ENCODE measurements around the gene THRAP3.

THRAP3 gene

GRCh38 chr1:36303650-36304360 is 79.6 kb downstream of the THRAP3 start:
- no peak for DNase-seq

GRCh38 chr1:36304521-36304920 is 80.3 kb downstream of the THRAP3 start:
- DNase-seq, result no peak

DNA sequence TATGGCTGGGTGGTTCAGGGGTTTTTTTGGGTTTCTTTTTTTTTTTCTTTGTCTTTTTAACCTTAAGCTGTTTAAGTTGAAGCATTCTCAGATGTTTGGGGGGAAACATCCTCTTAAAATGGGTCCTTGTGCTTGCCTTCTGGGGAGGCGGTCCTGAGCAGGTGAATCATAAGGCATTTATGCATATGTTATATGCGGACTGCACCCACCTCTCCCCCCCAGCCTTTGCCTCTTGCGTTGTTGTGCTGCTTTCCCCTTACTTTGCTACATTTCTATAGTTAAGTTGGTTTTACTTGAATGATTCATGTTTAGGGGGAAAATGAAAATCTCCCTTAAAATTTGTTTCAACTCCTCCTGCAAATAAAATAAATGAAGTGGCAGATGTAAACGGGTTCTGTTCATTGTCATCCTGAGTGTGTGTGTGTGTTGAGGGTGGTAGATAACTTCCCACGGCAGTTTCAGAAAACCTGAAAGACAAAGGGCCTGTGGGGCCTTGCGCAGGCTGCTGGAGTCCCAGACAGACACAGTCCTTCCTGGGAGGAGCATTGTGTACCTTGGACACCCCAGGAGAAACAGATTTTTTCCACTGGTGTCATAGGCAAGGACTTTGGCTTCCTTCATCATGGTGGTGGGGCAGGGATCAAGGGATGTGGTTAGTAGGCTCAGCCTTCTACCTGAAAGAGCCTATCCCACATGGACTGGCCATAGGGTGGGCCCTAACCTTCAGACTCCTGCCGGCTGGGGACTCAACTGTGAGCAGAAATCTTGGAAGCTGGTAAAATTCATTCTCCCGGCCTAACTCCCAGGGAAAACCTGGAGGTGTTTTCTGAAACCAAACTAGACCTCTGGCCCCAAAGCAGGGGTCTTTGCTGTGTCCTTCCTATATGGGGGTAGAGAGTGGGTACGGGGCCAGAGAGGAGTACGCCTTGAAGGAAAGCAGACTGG is 81.0 kb downstream of the THRAP3 start:
- no peak for DNase-seq

DNA sequence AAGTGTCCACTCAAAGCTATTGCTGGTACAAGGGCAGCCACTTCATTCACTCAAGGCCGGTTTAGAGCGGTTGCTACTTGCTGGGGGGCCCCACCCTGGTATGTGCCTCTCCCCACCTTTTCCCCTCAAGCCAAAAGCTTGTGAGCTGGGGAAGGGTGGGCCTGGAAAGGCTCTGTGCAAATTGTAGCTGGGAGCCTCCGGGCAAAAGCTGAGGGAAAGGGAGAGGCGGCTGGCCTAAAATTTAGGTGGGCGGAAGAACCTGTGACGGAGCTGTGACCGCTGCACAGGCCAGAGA is 81.6 kb downstream of the THRAP3 start:
- DNase-seq, result no peak

DNA sequence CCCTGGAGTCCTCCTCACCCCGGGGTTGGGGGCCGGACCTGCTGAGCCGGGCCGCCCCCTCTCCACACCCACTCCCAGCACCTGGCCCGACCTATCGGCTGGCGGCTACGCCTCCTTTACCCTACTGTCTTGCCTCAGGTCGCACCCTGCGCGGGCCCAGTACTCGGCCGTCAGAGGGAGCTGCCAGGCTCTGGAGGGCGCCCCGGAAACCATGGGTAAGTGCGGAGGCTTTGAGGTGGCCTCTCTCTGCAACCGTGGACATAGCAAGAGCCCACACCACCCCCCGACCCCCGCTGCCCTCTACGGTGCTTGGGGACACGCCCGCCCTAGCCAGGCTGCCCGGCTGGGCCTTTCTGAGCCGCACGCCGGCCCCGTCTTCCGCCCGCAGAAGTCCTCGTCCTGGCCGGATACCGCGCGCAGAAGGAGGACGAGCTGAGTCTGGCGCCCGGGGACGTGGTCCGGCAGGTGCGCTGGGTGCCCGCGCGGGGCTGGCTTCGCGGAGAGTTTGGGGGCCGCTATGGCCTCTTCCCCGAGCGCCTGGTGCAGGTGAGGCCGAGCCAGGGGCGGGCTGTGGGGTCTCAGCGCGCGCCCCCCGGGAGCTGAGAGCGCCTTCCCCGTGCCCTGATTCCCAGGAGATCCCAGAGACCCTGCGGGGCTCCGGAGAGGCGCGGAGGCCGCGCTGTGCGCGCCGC is 82.1 kb downstream of the THRAP3 start, which contains the start of gene SH3D21:
Gene SH3D21 (plus strand): TSS at position 159 of the 692 bp plus-strand sequence. CDS start 53 bp downstream, at position 212.
- DNase-seq, result peak in 4 of 5 donors; percentile 32 to 62 (median 43)

- peak; percentile 83 to 92 (median 90) for DNase-seq
These were observed 82.7 kb downstream of the THRAP3 start for GRCh38 chr1:36306902-36307456.

DNA sequence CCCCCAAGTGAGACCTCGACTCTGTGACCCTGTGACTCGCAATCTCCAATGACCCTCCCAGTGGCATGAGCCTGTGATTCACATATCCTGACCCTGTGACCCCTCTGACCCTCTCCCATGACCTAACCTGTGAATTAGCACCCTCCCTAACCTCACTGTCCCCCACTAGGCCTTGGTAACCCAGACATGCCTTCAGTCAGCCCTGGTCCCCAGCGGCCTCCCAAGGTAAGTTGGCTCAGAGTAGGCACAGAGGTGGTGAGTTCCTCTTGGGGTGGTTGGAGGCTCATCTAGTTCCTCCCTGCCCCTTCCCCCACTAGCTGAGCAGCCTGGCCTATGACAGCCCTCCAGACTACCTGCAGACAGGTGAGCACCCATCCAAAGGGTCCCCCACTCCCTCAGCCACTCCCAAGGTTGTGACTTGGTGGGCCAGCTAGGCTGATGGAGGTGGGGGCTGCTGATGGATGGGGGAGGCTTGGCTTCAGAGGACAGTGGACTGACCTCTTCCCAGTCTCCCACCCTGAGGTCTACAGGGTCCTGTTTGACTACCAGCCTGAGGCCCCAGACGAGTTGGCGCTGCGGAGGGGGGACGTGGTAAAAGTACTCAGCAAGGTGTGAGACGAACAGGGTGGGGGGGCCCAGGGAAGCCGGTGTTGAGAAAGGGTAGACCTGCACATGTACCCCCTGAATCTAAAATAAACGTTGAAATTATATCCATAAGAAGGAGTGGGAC is 83.5 kb downstream of the THRAP3 start:
- no peak for DNase-seq

DNA sequence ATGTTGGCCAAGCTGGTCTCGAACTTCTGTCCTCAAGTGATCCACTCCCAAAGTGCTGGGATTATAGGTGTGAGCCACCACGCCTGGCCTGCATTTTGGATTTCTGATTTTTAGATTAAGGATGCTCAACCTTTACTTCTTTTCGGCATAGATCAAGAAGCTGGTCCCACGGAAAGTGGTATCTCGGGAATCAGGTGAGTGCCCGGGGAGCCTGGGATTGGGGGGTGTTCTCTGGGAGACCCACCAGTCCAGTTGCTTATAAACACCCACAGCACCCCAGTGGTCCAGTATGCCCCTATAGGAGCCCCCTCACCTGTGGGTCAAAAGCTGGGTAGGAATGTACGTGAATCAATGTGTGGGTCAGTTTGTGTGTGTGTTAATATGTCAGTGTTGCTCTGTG is 85.2 kb downstream of the THRAP3 start:
- no peak for DNase-seq

DNA sequence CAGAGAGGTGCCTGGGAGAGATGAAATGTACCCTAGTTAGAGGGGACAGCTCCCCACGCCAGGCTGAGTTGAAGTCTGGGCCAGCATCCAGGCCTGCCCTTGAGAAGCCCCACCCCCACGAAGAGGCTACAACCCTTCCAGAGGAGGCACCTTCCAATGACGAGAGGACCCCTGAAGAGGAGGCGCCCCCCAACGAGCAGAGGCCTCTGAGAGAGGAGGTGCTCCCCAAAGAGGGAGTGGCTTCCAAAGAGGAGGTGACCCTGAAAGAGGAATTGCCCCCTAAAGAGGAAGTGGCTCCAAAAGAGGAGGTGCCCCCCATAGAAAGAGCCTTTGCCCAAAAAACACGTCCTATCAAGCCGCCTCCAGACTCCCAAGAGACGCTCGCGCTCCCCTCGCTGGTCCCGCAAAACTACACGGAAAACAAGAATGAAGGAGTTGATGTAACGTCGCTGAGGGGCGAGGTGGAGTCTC is 96.1 kb downstream of the THRAP3 start:
- no peak for DNase-seq

GRCh38 chr1:36320767-36321118 is 96.5 kb downstream of the THRAP3 start:
- DNase-seq, result no peak

DNA sequence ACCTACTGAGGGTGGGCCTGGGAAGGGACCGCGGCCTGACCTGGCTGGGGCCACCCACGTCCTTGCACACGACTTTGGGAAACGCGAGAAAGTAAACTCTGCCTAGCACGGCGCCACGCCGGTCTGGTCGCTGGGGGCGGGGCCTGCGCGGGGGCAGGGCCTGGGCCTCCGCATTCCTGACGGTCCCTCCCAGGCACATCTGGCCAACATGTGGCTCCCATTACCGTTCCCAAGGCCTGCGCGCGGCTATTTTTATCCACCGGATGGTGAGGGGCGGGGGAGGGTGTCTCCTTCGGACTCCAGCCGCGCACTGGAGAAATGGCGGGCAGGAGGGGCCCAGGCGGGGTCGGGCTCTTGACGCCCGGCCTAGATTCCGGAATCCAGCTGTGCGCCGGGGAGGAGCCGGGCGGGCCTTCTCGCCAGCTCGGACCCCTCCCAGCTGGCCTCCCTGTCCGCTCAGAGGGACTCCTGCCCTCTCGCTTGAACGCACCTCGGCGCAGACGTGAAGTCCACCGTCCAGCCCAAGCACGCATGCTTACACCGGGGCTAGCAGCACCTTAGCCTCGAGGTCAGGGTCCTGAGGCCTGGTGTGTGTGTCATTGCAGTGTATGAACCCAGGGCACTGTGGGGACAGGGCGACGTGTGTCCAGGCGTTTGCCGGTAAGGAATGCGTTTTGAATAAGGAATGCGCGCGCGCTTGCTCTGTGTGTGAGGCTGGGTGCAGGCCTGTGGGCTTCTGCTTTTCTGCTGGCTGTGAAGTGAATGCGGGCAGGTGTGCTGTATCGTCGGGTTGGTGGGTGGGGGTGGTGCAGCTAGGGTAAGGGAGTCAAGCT is 97.1 kb downstream of the THRAP3 start:
- DNase-seq, result peak in 1 of 5 donors; percentile 36

GRCh38 chr1:36322041-36322785 is 98.0 kb downstream of the THRAP3 start:
- no peak for DNase-seq

DNA sequence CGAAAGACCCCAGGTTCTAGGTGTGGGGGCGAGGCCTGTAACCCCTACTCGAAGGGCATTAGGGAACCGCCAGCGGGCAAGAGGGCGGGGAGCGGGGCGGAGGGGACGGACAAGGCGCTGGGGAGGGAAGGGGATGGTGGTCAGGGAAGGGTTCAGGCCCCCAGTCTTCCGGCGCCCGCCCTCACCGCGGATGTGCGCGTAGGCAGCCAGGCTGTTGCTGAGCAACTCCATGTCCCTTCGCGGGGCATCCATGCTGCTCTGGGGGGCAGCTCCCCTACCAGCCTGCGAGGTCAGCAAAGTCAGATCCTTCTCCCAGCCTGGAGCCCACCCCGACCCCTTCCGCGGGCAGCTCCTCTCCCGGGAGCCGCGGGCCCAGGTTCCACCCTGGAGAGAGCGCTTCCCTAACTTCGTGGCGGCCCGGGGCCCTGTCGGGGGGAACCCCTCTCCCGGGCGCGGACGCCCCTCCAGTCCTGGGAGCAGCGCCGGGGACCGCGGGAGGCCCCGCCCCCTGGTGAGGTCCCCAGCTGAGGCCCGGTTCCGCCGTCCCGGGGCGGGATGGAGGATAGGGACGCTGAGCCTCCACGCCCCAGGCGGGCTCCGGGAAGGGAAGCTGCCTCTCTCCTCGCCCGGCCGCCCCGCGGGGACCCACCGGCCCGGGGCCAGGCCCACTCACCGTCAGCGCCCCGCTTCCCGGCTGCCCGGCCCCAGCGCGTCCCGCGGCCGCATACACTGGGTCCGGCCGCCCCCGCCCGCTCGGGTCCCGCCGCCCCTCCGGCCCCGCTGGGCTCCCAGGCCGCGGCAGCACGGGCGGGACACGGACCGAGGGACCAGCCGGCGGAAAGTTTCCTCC is 98.8 kb downstream of the THRAP3 start:
- peak in 2 of 5 donors; percentile 41 to 43 for DNase-seq

DNA sequence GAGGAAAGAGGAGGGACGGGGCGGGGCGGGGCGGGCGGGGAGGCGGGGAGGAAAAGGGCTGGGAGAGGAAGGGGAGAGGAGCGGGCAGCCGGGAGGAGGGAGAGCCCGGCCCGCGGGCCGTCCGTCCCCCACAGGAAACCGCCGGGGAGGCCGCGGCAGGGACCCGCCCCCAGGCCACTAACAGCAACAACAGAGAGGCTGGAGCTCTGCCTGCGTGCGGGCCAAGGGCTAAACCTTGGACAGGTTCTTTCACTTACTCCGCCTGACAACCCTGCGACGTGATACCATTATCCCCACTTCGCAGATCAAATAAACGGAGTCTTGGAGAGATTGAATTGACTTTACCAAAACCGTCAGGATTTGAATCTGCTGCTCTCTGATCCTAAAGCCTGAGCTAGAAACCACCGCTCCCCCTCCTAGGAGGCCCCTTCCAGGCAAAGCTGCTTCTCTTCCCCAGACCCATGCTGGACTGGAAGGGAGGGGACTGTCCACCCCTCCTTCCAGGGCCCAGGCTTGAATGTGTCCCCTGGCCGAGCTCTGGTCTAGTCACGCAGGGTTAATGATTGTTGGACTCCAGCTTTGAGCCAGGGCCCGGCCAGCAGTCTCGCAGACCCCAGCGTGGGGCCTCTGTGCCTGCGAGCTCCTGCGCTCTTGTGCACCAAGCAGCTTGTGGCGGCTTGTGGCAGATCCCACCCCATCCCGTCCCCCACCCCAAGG is 99.6 kb downstream of the THRAP3 start, which contains the start of gene EVA1B:
Gene EVA1B (minus strand): TSS at position 10 of the 717 bp plus-strand sequence. CDS start 608 bp downstream, outside the sequence.
- peak in 4 of 5 donors; percentile 34 to 59 (median 45) for DNase-seq

DNA sequence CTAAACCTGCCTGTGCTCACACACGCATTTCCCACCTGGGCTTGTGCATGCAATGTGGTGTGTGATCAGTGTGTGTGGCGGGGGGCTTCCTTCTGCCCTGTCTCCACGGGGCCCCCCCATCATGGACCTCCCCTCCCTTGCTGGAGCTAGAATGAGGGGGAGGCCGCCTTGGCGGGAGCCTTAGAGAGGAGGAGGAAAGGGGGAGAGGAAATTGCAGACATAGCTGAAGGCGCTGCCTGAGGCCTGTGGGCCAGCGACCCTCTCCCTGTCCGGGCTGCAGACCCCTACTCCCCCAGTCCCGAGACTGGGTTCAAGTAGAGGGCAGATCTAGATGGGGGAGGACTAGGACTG is 100.1 kb downstream of the THRAP3 start:
- DNase-seq, result no peak

DNA sequence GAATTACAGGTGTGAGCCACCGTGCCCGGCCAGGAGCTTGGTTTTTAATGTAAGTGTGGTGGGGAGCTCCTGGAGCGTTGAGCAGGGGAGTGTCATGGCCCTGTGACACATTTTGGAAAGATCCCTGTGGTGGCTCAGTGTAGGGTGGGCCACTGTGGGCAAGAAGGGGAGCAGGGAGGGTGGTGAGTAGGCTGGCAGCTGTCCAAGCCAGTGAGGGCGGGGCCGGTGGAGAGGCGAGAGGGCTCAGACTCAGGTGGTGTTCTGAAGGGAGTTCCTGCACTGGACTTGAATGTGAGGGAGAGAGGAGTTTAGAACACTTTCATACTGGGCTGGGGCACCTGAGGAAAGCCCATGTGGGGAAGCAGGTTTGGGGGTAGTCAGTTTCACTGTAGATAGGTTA is 102.3 kb downstream of the THRAP3 start:
- DNase-seq, result no peak

GRCh38 chr1:36327421-36328087 is 103.3 kb downstream of the THRAP3 start:
- DNase-seq, result peak in 1 of 5 donors; percentile 26

DNA sequence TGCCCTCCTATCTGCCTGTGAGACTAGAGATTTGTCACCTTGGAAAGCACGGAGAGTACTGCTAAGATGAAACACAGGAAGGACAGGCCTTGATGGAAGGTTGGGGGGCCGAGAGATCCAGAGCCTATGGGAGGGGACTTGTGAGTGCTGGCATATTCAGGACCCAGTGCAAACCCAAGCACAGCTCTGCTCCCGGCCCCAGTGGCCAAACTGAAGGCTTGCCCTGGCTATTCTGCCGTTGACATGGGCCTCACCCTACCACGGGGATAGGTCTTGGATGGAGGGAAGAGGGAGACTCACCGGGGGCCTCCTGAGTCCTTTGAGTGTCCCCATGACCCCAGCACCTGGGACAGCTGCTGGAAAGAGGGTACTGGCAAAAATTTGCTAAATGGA is 103.8 kb downstream of the THRAP3 start:
- DNase-seq, result no peak

Data from T-helper 1 cell (primary cell).